GM19351 (cell line): Measurements from ENCODE around the gene TAF5L.

Source experiments
- ATAC-seq: cut with Tn5 transposase; IDR thresholded peaks from one replicate; pipeline ENCODE4 v1.9.1; 2021; ENCODE audit warnings: mild to moderate bottlenecking, moderate library complexity; ENCODE audit not compliant: unreplicated experiment

TAF5L gene

GRCh38 chr1:229625915-229626831 lies at the start of gene TAF5L, which contains the start of gene URB2:
Gene TAF5L (minus strand): TSS chr1:229626122. CDS start chr1:229614482, 11,640 bp downstream.
Gene URB2 (plus strand): TSS chr1:229626247. CDS start chr1:229627634, 1,387 bp downstream.
- peak; percentile 83 for ATAC-seq

- ATAC-seq = no peak
Observed at GRCh38 chr1:229675396-229675795, 49.5 kb upstream of the TAF5L start.

- ATAC-seq = no peak
Observed at GRCh38 chr1:229674042-229674441, 48.1 kb upstream of the TAF5L start.

- ATAC-seq = no peak
Observed at GRCh38 chr1:229672246-229672645, 46.3 kb upstream of the TAF5L start.

GRCh38 chr1:229671310-229671709 lies 45.4 kb upstream of the TAF5L start:
- no peak for ATAC-seq

- no peak for ATAC-seq
Observed at GRCh38 chr1:229669333-229669732, 43.4 kb upstream of the TAF5L start.

- no peak for ATAC-seq
Observed at GRCh38 chr1:229666585-229666984, 40.7 kb upstream of the TAF5L start.

- ATAC-seq = no peak
Observed at GRCh38 chr1:229665912-229666558, 40.1 kb upstream of the TAF5L start.

- peak; percentile 52 for ATAC-seq
Observed at GRCh38 chr1:229664133-229664689, 38.3 kb upstream of the TAF5L start.

GRCh38 chr1:229661897-229662296 lies 36.0 kb upstream of the TAF5L start:
- ATAC-seq = no peak

- ATAC-seq = peak; percentile 74
Observed at GRCh38 chr1:229661022-229661877, 35.3 kb upstream of the TAF5L start.

GRCh38 chr1:229657993-229658755 lies 32.3 kb upstream of the TAF5L start:
- peak; percentile 72 for ATAC-seq

GRCh38 chr1:229655781-229656180 lies 29.9 kb upstream of the TAF5L start:
- ATAC-seq = no peak

GRCh38 chr1:229653420-229653819 lies 27.5 kb upstream of the TAF5L start:
- ATAC-seq = no peak

GRCh38 chr1:229651546-229651945 lies 25.6 kb upstream of the TAF5L start:
- ATAC-seq = no peak

GRCh38 chr1:229650045-229650444 lies 24.1 kb upstream of the TAF5L start:
- ATAC-seq = no peak

- no peak for ATAC-seq
Observed at GRCh38 chr1:229648406-229648805, 22.5 kb upstream of the TAF5L start.

- no peak for ATAC-seq
Observed at GRCh38 chr1:229645324-229645993, 19.5 kb upstream of the TAF5L start.

GRCh38 chr1:229643996-229644745 lies 18.2 kb upstream of the TAF5L start:
- no peak for ATAC-seq
